ENCODE measurements around the gene CRELD2. TPM values are rescaled to one million over a fixed set of nuclear protein-coding genes. Genes with fewer than 3 reads are reported as not detected.

Gene CRELD2
- polyA plus RNA-seq, 2 of the 4 experiments (the other 2 are of a cell fraction), result 15.1 to 18.7 TPM

- no peak overlapping the region for H3K4me2 ChIP-seq
- DNase-seq (ENCODE audit: low read depth in 1 of 2, low spot score in 1 of 2), result no peak
- 86% methylated on average over 8 of the region's 8 CpGs for WGBS (ENCODE audit: missing lambda C conversion rate)
- ATAC-seq, result peak in 1 of 2 experiments; percentile 31; a peak in 1 of 6 replicates
- no peak for FAIRE-seq
- H3K4me3 ChIP-seq, result no peak overlapping the region
- ChIA-PET CTCF (interaction anchor here (0.7 kb wide), 1 partner anchor 136 kb away, joined by 3 read pairs; no protein-coding TSS in a partner anchor), POLR2A (no interaction called here)
- TF ChIP-seq MAFK (IDR thresholded peaks at IDR 0.05; ENCODE audit: partially characterized antibody) (no peak), ZFP36 (IDR thresholded peaks at IDR 0.05; ENCODE audit: borderline replicate concordance, partially characterized antibody) (no peak), NFE2L2 (conservative IDR thresholded peaks at IDR 0.05; ENCODE audit: low read length) (no peak), EHMT2 (IDR thresholded peaks at IDR 0.05; ENCODE audit: low read depth) (no peak), POLR2AphosphoS2 (conservative IDR thresholded peaks at IDR 0.05; ENCODE audit: low read length) (no peak), ZSCAN20 (CRISPR knock-in tag; IDR thresholded peaks at IDR 0.05) (no peak), MYC (IDR thresholded peaks at IDR 0.05; ENCODE audit: borderline replicate concordance, low read length) (no peak)
- no peaks in the 10 kb centered on the region for H3K4me1 ChIP-seq
- H3K27ac ChIP-seq, result no peak overlapping the region
- no peaks in the 10 kb centered on the region for H3K9me3 ChIP-seq
Measured at GRCh38 chr22:49894322-49895054, 23.9 kb upstream of the CRELD2 start.

GRCh38 chr22:49896201-49896600, 22.2 kb upstream of the CRELD2 start:
- DNase-seq (ENCODE audit: low read depth in 1 of 2, low spot score in 1 of 2) (no peak), ATAC-seq (no peak), FAIRE-seq (no peak)
- no peak for TF ChIP-seq CEBPB (IDR thresholded peaks at IDR 0.05)
- no peak for TF ChIP-seq EHF (CRISPR knock-in tag; IDR thresholded peaks at IDR 0.05)
- TF ChIP-seq POLR2A (IDR thresholded peaks at IDR 0.05; ENCODE audit: low read length), result no peak
- TF ChIP-seq MAX (IDR thresholded peaks at IDR 0.05), result no peak
- TF ChIP-seq CBX8 (IDR thresholded peaks at IDR 0.05), result no peak
- no peak for TF ChIP-seq ZC3H11A (IDR thresholded peaks at IDR 0.05)
- TF ChIP-seq PBX3 (IDR thresholded peaks at IDR 0.05), result no peak
- no peak for TF ChIP-seq TP53 (CRISPR knock-in tag; IDR thresholded peaks at IDR 0.05)
- TF ChIP-seq ZFP36 (IDR thresholded peaks at IDR 0.05; ENCODE audit: borderline replicate concordance, partially characterized antibody), result no peak
- no peak for TF ChIP-seq RCOR1 (IDR thresholded peaks at IDR 0.05; ENCODE audit: low read depth, low read length)
- TF ChIP-seq HOXA7 (CRISPR knock-in tag; IDR thresholded peaks at IDR 0.05), result no peak
- no peak for TF ChIP-seq E2F6 (IDR thresholded peaks at IDR 0.05; ENCODE audit: borderline replicate concordance, low read depth)
- TF ChIP-seq MAZ (IDR thresholded peaks at IDR 0.05; ENCODE audit: borderline replicate concordance, low read depth, low read length), result no peak
- TF ChIP-seq BCL3 (IDR thresholded peaks at IDR 0.05), result no peak
- no peak for TF ChIP-seq EP300 (IDR thresholded peaks at IDR 0.05)
- no peak for TF ChIP-seq MYC (IDR thresholded peaks at IDR 0.05; ENCODE audit: borderline replicate concordance, low read length)
- Histone ChIP-seq H3K4me3 (no peak overlapping the region), H3K4me2 (no peak overlapping the region), H3K9me3 (no peaks in the 10 kb centered on the region), H3K27ac (no peak overlapping the region), H3K4me1 (no peaks in the 10 kb centered on the region)
- ChIA-PET POLR2A (no interaction called here), CTCF (no interaction called here)
- 96% methylated on average over 5 of the region's 5 CpGs for WGBS (ENCODE audit: missing lambda C conversion rate)

GRCh38 chr22:49897015-49897684, 21.3 kb upstream of the CRELD2 start:
- TF ChIP-seq ZFP36 (IDR thresholded peaks at IDR 0.05; ENCODE audit: borderline replicate concordance, partially characterized antibody) (peak; percentile 36), MYC (IDR thresholded peaks at IDR 0.05; ENCODE audit: borderline replicate concordance, low read length) (no peak)
- Histone ChIP-seq H3K27ac (no peak overlapping the region), H3K4me1 (no peaks in the 10 kb centered on the region), H3K9me3 (no peaks in the 10 kb centered on the region), H3K4me2 (no peak overlapping the region), H3K4me3 (no peak overlapping the region)
- ChIA-PET POLR2A (no interaction called here), CTCF (no interaction called here)
- DNase-seq (ENCODE audit: low read depth in 1 of 2, low spot score in 1 of 2), result no peak
- WGBS (ENCODE audit: missing lambda C conversion rate), result 95% methylated on average over 8 of the region's 8 CpGs
- no peak for FAIRE-seq
- ATAC-seq, result no peak

All from A549 (cell line).